ENCODE results near the gene SIPA1L3.

SIPA1L3 gene

GRCh38 chr19:37948362-37948761 lies 41.4 kb downstream of the SIPA1L3 start:
- no peak for DNase-seq (ENCODE audit: low read depth)

GRCh38 chr19:37950471-37951175 lies 43.6 kb downstream of the SIPA1L3 start:
- DNase-seq (ENCODE audit: low read depth): no peak

GRCh38 chr19:37951816-37952210 lies 44.8 kb downstream of the SIPA1L3 start:
- no peak for DNase-seq (ENCODE audit: low read depth)

- DNase-seq (ENCODE audit: low read depth): no peak
Observed at GRCh38 chr19:37953171-37953917, 46.3 kb downstream of the SIPA1L3 start.

- DNase-seq (ENCODE audit: low read depth): no peak
Observed at GRCh38 chr19:37953918-37954303, 46.9 kb downstream of the SIPA1L3 start.

- no peak for DNase-seq (ENCODE audit: low read depth)
Observed at GRCh38 chr19:37954421-37954874, 47.4 kb downstream of the SIPA1L3 start.

GRCh38 chr19:37955986-37956385 lies 49.0 kb downstream of the SIPA1L3 start:
- DNase-seq (ENCODE audit: low read depth): no peak

GRCh38 chr19:37957176-37957575 lies 50.2 kb downstream of the SIPA1L3 start:
- DNase-seq (ENCODE audit: low read depth): no peak

- DNase-seq (ENCODE audit: low read depth): no peak
Observed at GRCh38 chr19:37959665-37960114, 52.7 kb downstream of the SIPA1L3 start.

GRCh38 chr19:37961198-37961597 lies 54.2 kb downstream of the SIPA1L3 start:
- no peak for DNase-seq (ENCODE audit: low read depth)

GRCh38 chr19:37963190-37963936 lies 56.4 kb downstream of the SIPA1L3 start:
- no peak for DNase-seq (ENCODE audit: low read depth)

- DNase-seq (ENCODE audit: low read depth): no peak
Observed at GRCh38 chr19:37964109-37964508, 57.1 kb downstream of the SIPA1L3 start.

- DNase-seq (ENCODE audit: low read depth): no peak
Observed at GRCh38 chr19:37966211-37966661, 59.2 kb downstream of the SIPA1L3 start.

GRCh38 chr19:37966662-37967231 lies 59.7 kb downstream of the SIPA1L3 start:
- no peak for DNase-seq (ENCODE audit: low read depth)

GRCh38 chr19:37969695-37970094 lies 62.7 kb downstream of the SIPA1L3 start:
- no peak for DNase-seq (ENCODE audit: low read depth)

GRCh38 chr19:37970699-37971098 lies 63.7 kb downstream of the SIPA1L3 start:
- no peak for DNase-seq (ENCODE audit: low read depth)

- DNase-seq (ENCODE audit: low read depth): no peak
Observed at GRCh38 chr19:37972803-37973202, 65.8 kb downstream of the SIPA1L3 start.

- no peak for DNase-seq (ENCODE audit: low read depth)
Observed at GRCh38 chr19:37973666-37974065, 66.7 kb downstream of the SIPA1L3 start.

GRCh38 chr19:37975071-37975470 lies 68.1 kb downstream of the SIPA1L3 start:
- DNase-seq (ENCODE audit: low read depth): no peak

GRCh38 chr19:37975596-37976515 lies 68.8 kb downstream of the SIPA1L3 start:
- DNase-seq (ENCODE audit: low read depth): no peak

GRCh38 chr19:37977391-37977790 lies 70.4 kb downstream of the SIPA1L3 start:
- DNase-seq (ENCODE audit: low read depth): no peak
